AG09319 (cell line): ENCODE results near the gene ALDH1A2.
"Not testable (repeated sequence)": the region's sequence is repeated elsewhere in the genome, so short reads cannot be mapped to it uniquely, and the experiment has no call there.

Source experiments
- DNase-seq: peaks from one replicate; pipeline ENCODE4 v3.0.0-alpha.2; 2010; ENCODE audit warnings: low read depth; ENCODE audit errors: extremely low read depth
- CTCF ChIP-seq: IDR thresholded peaks from 2 replicates; pipeline ENCODE4 v1.5.1; 2011; ENCODE audit warnings: low read depth, mild to moderate bottlenecking, inconsistent platforms, low read length, moderate library complexity

The ALDH1A2 gene

GRCh38 chr15:58014470-58014869 is 51.0 kb downstream of the ALDH1A2 start:
- no peak for DNase-seq

GRCh38 chr15:58014040-58014439 is 51.5 kb downstream of the ALDH1A2 start:
- DNase-seq: no peak

More at GRCh38 chr15:58014470-58014869, 51.0 kb downstream of the ALDH1A2 start:
- no peak for TF ChIP-seq CTCF

GRCh38 chr15:58010983-58011382 is 54.5 kb downstream of the ALDH1A2 start:
- DNase-seq: no peak
- no peak for TF ChIP-seq CTCF

More at GRCh38 chr15:58014040-58014439, 51.5 kb downstream of the ALDH1A2 start:
- TF ChIP-seq CTCF: no peak

- no peak for DNase-seq
- TF ChIP-seq CTCF: no peak
These were observed 61.7 kb downstream of the ALDH1A2 start for GRCh38 chr15:58003810-58004209.

GRCh38 chr15:58002338-58003126 is 63.0 kb downstream of the ALDH1A2 start:
- DNase-seq: no peak
- TF ChIP-seq CTCF: no peak

- not testable (repeated sequence) for DNase-seq
These were observed 65.8 kb downstream of the ALDH1A2 start for GRCh38 chr15:57999699-58000098.

- TF ChIP-seq CTCF: no peak
- DNase-seq: no peak
These were observed 69.0 kb downstream of the ALDH1A2 start for GRCh38 chr15:57996561-57996960.
